Hepatic stellate cell (primary cell): ENCODE data around the gene RPH3AL.
"Not testable (repeated sequence)": the region's sequence is repeated elsewhere in the genome, so short reads cannot be mapped to it uniquely, and the experiment has no call there.

ENCODE experiments used
- DNase-seq: peaks from one replicate; pipeline ENCODE4 v3.0.0; 2011; ENCODE audit warnings: low spot score

The RPH3AL gene

DNA sequence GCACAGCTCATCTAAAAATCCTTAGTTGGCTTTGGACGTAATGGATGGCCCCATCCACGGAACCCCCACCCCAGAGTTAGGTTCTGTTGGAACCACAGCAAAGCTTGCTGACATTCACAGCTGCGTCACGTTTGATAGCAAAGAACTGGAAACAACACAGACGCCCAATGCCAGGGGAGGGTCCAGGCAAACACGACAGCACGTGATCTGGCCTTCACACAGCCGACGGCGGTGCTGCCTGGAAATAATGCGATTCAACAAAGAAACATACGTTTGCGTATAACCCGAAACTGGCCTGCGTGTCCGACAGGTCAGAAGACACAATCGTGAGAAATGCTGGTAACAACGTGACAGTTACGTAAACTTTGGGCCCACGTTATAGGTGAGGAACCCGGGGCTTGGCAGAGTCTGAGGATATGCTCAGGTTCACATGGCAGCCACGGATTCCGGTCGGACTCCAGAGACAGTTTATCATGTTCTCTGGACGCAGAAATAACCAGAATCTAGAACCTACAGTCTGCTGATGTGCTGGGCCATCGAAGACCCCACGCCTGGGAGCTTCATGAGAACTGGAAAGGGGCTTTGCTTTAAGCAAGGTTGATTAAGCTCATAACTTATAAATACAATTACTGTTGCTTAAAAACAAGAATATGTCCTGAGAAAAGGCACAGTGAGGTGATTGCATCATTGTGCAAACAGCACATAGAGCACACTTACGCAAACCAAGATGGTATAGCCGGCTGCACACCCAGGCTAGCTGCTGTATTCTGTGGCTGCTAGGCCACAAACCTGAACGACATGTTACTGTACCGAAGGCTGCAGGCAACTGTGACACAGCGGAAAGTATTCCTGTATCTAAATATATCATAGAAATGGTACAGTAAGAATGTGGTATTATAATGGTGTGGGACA lies 70.4 kb downstream of the RPH3AL start:
- no peak for DNase-seq

DNA sequence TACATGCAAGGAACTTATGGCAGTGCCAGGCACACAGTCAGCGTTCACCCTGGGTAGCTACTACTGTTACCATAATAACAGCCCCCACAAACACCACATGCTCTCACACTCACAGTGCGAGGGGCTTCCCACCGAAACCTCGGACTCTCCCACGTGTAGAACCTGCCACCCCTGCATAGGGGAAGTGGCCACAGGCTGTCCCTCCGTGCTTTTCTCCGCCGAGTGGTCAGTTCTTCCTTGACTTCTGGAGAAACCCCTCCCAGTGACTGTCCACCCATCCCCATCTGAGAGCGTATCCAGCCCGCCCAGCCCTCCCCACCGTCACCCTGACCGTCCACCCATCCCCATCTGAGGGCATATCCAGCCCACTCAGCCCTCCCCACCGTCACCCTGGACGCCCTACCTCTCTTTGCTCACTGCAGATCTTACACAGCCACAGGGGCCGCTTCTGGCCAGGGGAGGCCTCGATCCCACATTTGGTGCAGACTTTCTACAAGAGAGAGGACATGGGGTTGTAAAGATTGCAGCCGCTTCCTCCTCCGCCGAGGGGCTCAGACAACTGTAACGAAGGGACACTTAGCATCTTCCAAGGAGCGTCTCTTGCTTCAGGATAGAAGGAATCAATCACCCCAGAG lies 71.1 kb downstream of the RPH3AL start:
- DNase-seq: no peak

DNA sequence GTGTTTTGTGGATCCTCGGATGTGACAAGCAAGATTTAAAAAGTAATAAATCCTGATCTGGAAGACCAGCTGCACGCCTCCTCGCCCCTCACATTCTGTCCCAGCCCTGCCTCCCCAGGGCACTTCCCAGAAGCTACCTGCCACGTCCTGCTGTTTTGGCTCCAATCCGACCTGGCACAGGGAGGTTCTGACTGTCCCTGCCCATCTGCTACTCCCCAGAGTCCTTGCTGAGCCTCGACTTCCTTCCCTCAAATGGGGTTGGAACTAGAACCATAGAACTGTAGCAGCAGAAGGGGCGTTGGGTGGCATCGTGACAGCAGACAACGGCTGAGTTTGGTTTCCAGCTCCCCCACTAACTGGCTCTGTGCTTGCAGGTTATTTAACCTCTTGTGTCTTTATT lies 71.7 kb downstream of the RPH3AL start:
- DNase-seq: no peak

DNA sequence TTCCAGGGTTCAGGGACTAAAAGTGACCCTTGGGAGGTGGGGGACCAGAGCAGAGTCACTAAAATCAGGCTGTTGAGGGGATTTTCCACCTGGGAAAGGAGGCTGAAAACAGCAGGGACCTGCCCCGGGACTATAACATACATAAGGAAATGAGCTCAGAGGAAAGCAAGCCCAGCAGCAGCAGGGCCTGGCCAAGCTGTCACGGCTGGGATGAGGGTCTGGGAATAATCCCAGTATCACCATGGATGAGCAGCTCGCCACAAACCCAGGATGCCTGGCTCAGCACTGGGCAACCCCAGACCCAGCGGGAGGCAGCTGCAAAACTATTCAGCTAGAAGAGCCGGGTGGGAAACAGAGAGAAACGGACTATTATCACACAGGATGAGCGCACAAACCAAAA lies 72.4 kb downstream of the RPH3AL start:
- DNase-seq: no peak

DNA sequence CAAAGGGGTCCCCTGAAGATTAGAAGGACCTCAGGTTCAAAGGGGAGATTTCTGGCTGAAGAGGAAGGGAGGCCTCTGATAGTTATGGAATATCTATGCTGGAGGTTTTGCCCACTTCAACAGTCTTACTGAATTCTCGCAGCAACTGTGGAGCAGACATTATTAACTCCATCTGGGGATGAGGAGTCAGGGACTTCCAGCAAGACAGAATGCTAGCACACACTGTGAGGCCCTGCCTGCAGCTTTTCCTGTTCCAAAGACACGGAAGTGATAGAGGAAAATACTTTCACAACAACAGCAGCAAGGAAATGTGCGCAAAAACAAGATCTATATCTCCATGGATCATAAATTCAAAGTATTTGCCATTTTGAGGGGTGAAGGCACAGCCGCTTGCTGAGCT lies 72.8 kb downstream of the RPH3AL start:
- DNase-seq: no peak

DNA sequence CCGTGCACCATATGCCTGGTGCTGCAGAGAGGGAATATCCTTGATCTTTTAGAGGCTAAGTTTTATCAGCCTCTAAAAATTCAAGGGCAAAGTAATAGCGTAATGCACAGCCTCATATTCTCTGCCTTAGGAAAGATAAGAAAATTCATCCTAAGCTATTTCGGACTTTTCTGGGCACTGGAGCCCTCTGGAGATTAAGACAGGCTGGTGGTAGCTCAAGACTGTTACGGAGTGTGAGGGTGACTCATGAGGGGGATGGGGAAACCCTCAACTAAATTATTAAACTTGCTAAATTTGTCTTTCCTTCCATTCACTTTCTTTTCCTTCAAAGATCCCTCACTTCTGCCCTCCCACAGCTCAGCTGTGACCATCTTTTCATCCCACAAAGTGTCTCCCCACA lies 73.3 kb downstream of the RPH3AL start:
- DNase-seq: no peak

DNA sequence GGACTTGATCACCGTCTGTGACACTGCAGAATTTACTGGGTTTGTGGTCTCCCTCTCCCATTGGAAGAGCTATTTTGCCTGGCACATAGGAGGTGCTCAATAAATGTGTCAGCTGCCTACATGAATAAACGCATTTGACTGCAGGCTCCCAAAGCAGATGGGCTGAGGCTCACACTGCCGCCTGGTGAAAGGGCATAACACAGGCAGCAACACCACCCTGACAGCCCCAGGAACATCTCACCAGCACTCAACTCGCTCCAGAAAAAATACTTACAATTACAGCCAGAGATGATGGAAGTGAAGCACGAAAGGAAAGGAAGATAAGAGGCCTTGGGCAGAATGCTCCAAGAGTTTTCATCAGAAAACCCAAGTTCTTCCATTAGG lies 73.9 kb downstream of the RPH3AL start:
- DNase-seq: no peak

DNA sequence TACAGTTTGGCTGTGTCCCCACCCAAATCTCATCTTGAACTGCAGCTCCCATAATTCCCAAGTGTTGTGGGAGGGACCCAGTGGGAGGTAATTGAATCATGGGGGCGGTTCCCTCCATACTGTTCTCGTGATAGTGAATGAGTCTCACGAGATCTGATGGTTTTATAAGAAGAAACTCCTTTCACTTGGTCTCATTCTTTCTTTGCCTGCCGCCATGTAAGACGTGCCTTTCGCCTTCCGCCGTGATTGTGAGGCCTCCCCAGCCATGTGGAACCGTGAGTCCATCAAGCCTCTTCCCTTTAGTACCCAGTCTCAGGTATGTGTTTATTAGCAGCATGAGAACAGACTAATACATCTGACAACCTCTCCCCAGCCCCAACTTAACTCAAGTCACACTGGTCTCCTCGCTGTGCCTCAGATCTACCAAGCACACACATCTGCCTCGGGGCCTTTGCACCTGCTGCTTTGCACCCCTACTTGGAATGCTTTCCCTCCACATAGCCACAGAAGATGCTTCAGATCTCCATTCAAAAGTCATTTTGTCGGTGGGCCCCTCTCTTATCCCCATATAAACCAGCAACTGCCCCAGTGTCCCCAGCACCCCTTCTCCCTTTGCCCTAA lies 74.4 kb downstream of the RPH3AL start:
- no peak for DNase-seq

DNA sequence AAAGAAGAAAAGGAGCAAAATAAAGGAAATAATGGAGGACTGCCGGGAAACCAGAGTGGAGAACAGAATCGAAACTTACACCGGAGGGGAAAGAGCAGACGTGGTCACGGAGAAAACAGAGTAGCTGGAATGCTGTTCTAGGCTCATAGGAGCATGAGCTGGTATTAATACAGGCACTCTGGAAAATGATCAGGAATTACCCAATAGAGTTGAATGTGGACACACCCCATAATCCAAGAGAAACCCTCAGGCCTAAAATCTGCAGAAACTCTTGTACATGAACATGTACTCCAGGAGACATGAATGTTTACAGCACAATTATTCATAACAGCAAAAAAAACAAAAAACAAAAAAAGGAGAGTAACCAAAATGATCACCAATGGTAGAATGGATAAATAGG lies 77.7 kb downstream of the RPH3AL start:
- DNase-seq: no peak

DNA sequence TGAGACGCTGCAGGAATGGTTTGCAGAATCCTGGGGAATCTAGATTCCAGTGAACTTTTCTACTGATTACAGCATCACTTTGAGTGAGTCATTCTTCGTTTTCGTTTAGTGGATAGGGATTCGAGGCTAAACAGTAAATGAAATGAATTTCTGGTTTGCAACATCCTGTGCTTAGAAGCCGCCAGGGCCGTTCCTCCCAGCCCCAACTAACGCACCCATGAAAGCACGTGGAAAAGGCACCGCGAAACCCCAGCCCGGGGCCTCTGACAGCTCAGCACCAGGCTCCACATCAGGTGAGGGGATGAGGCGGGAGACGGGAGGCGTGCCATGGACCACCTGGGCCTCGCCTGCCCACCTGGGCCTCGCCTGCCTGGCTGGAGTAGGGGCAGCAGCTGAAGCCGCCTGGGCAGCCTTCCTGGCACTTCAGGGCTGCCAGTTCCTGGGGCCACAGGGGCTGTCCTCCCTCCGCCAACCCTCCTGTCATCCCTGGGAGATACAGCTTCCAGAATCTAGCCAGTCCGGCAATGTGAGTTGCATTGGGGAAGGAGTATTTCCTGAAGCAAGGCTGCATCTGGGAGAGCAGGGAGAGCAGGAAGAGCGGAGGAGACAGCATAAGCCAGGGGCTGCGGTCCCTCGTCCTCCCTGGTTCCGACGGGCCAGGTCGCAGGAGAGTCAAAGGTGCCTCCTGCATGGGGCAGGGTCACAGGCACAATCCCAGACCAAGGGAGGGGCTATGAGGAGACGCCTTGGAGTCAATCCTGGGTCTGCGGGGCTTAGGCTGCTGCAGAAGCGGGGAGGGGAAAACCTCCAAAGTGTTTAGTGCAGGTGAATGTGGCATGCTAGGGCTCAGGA lies 78.4 kb downstream of the RPH3AL start:
- no peak for DNase-seq

DNA sequence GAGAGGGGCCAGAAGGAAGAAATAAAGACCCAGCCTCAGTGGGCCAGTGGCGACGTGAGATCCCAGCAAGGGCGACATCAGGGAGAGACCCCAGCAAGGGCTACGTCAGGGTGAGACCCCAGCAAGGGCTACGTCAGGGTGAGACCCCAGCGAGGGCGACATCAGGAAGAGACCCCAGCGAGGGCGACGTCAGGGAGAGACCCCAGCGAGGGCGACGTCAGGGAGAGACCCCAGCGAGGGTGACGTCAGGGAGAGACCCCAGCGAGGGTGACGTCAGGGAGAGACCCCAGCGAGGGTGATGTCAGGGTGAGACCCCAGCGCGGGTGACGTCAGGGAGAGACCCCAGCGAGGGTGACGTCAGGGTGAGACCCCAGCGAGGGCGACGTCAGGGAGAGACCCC lies 79.8 kb downstream of the RPH3AL start:
- not testable (repeated sequence) for DNase-seq

DNA sequence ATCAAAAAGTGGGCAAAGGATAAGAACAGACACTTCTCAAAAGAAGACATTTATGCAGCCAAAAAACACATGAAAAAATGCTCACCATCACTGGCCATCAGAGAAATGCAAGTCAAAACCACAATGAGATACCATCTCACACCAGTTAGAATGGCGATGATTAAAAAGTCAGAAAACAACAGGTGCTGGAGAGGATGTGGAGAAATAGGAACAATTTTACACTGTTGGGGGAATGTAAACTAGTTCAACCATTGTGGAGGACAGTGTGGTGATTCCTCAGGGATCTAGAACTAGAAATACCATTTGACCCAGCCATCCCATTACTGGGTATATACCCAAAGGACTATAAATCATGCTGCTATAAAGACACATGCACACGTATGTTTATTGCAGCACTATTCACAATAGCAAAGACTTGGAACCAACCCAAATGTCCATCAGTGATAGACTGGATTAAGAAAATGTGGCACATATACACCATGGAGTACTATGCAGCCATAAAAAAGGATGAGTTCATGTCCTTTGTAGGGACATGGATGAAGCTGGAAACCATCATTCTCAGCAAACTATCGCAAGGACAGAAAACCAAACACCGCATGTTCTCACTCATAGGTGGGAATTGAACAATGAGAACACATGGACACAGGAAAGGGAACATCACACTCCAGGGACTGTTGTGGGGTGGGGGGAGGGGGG lies 80.5 kb downstream of the RPH3AL start:
- DNase-seq: not testable (repeated sequence)

DNA sequence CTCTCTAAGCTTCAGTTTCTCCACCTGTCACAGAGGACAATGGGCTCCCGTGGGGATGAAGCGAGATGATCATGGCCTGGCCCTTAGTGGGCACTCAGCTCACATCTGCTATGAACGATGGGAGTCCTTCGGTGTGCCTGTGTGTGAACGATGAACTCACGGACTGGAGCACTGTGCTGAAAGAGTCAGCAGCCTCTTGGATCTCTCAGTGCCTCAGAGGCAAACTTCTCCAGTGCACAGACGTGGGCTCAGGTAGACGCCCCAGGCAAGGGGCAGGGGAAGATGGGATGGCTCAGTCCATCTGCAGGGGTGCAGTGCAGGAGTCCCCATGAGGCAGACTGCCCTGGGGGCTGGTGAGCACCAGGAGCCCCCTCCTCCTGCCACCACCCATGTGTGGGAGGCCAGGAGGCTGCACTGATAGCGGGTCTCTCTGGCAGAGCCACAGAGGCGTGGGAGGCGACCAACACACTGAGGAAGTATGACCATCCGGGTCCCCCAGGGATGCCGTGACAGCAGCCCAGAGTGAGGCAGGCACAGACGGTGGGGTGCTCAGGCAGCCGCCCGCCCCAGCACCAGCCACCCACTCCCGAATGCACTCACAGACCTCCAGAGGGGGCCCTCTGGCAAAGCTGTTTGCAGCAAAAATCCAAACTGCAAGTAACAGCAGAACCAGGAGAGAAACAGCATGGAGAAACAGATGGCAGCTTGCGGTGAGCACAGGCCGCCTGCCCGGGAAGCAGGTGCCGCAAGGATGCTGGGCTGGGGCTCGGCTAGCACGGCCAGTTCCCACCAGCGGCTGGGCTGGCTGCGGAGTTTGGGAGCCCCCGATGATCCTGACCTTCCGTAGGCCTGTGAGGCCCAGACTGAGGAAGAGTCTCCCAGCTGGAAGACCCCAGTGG lies 82.7 kb downstream of the RPH3AL start:
- no peak for DNase-seq

DNA sequence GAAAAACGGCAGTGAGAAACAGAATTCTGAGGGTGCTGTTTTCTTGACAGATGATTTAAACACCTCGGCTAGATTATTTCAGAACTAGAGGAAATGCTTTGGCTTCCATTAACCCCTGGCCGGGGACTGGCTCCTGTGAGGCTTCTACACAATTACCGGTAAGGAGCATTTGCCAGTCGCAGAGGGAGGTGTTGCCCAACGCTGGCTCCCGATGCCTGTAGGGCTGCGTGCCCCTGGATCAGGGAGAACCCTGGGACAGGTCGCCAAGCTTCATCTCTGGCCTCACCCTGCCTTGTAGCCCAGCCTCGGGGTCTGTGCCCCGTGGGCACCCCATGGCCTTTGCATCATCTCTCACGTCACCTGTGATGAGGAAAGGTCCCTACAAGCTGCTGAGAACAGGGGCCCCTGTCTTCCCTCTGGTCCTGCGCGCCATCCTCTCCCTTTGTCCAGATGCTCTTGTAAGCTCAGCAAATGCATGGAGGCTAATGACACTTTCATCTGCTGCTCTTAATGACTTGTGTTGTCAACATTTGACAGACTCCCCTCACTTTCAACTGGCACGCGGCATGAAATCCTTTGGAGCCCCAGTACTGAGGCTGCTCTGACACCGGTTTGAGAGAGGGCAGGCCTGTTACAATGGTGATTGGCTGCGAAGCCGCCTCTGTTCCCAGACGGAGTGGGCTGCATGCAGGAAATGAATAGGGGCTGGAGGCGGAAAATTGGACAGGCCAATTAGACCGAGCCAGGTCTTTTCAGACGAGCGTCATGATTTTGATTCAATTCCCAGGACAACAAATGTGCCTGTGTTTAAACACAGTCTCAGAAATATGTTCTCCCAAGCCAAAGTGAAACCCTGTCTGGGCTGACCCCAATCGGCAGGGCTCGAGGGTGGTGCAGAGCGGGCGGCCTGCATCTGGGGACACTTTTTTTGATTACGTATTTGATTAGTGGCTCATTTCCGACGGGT lies 85.6 kb downstream of the RPH3AL start:
- DNase-seq: no peak

DNA sequence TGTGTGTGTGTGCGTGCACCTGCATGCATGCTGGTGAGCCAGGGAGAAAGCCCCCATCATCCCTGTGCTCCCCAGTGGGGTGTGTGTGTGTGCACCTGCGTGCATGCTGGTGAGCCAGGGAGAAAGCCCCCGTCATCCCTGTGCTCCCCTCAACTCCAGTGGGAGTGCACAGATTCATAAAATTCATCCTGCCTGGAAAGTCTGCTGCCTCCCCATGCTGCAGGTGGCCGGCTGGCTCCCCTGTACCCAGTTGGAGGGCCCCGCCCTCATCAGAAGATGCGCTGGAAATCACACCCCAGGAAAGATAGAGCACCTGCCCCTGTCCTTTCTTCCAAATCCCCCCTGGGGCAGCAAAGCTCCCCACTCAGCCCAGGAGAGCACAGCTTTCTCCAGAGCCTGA lies 86.4 kb downstream of the RPH3AL start:
- DNase-seq: no peak

DNA sequence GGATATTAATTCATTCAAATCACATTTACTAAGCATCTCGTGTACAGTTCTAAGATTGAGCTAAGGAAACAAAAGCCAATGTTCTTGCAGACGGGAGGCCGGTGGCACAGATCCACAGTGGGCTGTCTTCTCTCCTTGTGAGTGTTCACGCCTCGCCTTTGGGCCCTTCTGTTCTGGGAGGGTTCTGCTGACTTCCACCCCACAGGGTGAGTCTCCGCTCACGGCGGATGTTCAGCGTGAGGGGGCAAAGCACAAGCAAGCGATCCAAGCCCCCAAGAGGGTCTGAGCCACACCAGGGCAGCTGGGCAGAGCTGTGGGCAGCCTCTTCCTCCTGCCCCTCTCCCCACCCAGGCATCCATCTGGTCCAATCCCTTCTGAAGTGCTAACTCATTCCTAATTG lies 86.9 kb downstream of the RPH3AL start:
- DNase-seq: no peak

DNA sequence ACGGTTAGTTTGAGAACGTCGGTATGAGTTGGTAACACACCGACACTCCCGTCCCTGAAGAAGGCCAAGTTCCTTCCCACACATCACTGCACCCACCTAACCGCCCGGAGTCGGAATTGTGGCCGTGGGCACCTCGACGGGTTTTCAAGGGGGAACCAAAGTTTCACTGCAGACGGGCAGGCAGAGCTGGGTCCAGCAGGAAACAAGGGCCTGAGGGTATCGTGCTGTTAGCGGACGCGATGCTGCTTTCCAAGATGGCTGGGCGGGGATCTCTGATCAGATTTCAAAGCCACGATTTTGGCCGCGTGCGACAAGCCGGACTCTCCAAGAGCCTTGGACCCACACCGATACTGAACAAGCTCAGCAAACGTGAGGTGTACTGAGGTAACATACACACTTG lies 88.8 kb downstream of the RPH3AL start:
- no peak for DNase-seq

DNA sequence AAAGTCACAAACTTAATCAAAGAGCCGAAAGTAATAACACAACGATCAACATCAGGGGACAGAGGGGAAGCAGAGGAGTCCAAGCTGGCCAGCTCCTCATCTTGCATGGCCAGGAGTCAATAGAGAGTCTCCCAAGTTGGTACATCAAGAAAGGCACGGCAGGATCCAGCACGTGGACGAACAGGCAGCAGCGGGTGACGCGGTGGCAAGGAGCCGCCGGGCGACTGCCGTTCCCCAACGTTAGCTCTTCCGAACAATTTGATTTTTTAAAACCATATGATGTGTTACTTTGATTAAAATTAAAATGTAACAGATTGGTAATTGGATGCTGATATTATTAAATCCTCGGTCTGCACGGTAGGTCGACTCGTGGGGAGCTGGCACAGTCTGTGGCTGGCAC lies 89.3 kb downstream of the RPH3AL start:
- no peak for DNase-seq

DNA sequence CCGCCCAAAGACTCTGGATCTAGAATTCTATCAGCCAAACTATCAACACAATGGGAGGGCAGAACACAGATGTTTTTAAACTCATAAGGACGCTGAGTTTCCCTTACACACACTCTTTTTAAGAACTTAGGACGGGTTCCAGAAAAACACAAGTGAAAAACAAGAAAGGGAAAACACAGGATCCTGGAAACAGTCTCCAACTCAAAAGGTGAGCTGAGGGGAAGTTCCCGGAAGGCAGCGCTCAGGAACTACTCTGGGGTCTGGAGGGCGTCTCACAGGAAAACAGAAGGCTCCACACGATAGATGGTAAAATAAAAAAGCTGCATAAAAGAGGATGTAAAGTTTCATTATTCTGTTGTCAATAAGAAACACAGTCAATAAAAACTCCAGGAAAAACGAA lies 91.0 kb downstream of the RPH3AL start:
- DNase-seq: no peak
